ENCODE data around the gene TMEM198.

Gene TMEM198

GRCh38 chr2:219543596-219544358, at the start of gene TMEM198, which contains the start of gene CHPF:
TMEM198 (plus strand) TSS chr2:219544028; CDS start chr2:219544728, 700 bp downstream.
CHPF (minus strand) TSS chr2:219543809; CDS start chr2:219543538, 271 bp downstream.
- DNase-seq (ENCODE audit: low read depth), result peak; percentile 81

GRCh38 chr2:219494952-219495530, 48.8 kb upstream of the TMEM198 start:
- DNase-seq (ENCODE audit: low read depth), result no peak

- DNase-seq (ENCODE audit: low read depth), result no peak
Observed at GRCh38 chr2:219495531-219496122, 48.2 kb upstream of the TMEM198 start.

- no peak for DNase-seq (ENCODE audit: low read depth)
Observed at GRCh38 chr2:219496247-219496824, 47.5 kb upstream of the TMEM198 start.

- no peak for DNase-seq (ENCODE audit: low read depth)
Observed at GRCh38 chr2:219496825-219497494, 46.9 kb upstream of the TMEM198 start.

GRCh38 chr2:219497495-219498279, 46.1 kb upstream of the TMEM198 start:
- DNase-seq (ENCODE audit: low read depth), result no peak

GRCh38 chr2:219498280-219499057, 45.4 kb upstream of the TMEM198 start, which contains the start of gene GMPPA:
GMPPA (plus strand) TSS chr2:219498891; CDS start chr2:219499976, 1,085 bp downstream.
- peak; percentile 84 for DNase-seq (ENCODE audit: low read depth)

GRCh38 chr2:219499058-219499307, 44.8 kb upstream of the TMEM198 start:
- no peak for DNase-seq (ENCODE audit: low read depth)

GRCh38 chr2:219499555-219499954, 44.3 kb upstream of the TMEM198 start:
- DNase-seq (ENCODE audit: low read depth), result no peak

GRCh38 chr2:219500135-219500534, 43.7 kb upstream of the TMEM198 start:
- no peak for DNase-seq (ENCODE audit: low read depth)

GRCh38 chr2:219501849-219502248, 42.0 kb upstream of the TMEM198 start:
- no peak for DNase-seq (ENCODE audit: low read depth)

GRCh38 chr2:219502618-219503017, 41.2 kb upstream of the TMEM198 start:
- no peak for DNase-seq (ENCODE audit: low read depth)

- no peak for DNase-seq (ENCODE audit: low read depth)
Observed at GRCh38 chr2:219505585-219505984, 38.2 kb upstream of the TMEM198 start.

- DNase-seq (ENCODE audit: low read depth), result no peak
Observed at GRCh38 chr2:219506153-219506801, 37.6 kb upstream of the TMEM198 start.

GRCh38 chr2:219506802-219507526, 36.9 kb upstream of the TMEM198 start:
- DNase-seq (ENCODE audit: low read depth), result no peak

GRCh38 chr2:219507581-219508443, 36.0 kb upstream of the TMEM198 start:
- no peak for DNase-seq (ENCODE audit: low read depth)

GRCh38 chr2:219508444-219508734, 35.4 kb upstream of the TMEM198 start:
- DNase-seq (ENCODE audit: low read depth), result no peak

- DNase-seq (ENCODE audit: low read depth), result no peak
Observed at GRCh38 chr2:219508971-219509779, 34.7 kb upstream of the TMEM198 start.
